Esophagus squamous epithelium (tissue), 5 donors: Measurements from ENCODE around the gene ECHS1. TPM values are rescaled to one million over a fixed set of nuclear protein-coding genes. Genes with fewer than 3 reads are reported as not detected.
A peak's percentile ranks its signal among the peaks of the same experiment; 100 is the strongest.

ENCODE experiments used
- DNase-seq: peaks from one replicate; lab custom pipeline; 2025; lab: John Stamatoyannopoulos, UW
- H3K27ac ChIP-seq, 4 donors: fragments of 200-600 bp; sonication (generic); one replicate each; pipeline ENCODE4 v1.5.1; 2016 to 2019; ENCODE audit warnings: mild to moderate bottlenecking in 1 of 4
- H3K27me3 ChIP-seq, 4 donors: fragments of 200-600 bp; sonication (generic); 1 replicate in 3 of 4; 2 replicates in 1 of 4; pipeline versions ENCODE4 v1.5.1 to v1.6.0; 2017 to 2021; ENCODE audit warnings: antibody characterized with exemption in 1 of 4
- H3K36me3 ChIP-seq, 3 donors: fragments of 200-600 bp; sonication (generic); one replicate each; pipeline ENCODE4 v1.5.1; 2016 to 2019
- H3K4me1 ChIP-seq, 3 donors: fragments of 200-600 bp; sonication (generic); one replicate each; pipeline ENCODE4 v1.5.1; 2017 to 2019
- H3K4me3 ChIP-seq, 4 donors: fragments of 200-600 bp; sonication (generic); 1 replicate in 3 of 4; 2 replicates in 1 of 4; pipeline ENCODE4 v1.5.1; 2016 to 2019; ENCODE audit warnings: mild to moderate bottlenecking in 2 of 4, moderate library complexity in 1 of 4
- H3K9me3 ChIP-seq, 3 donors: fragments of 200-600 bp; sonication (generic); one replicate each; pipeline ENCODE4 v1.5.1; 2016 to 2019
- POLR2A ChIP-seq, 4 donors: fragments of 450-650 bp; IDR thresholded peaks; one replicate each; pipeline ENCODE4 v1.6.1; 2017; ENCODE audit warnings: antibody characterized with exemption in 4 of 4, mild to moderate bottlenecking in 4 of 4, moderate library complexity in 3 of 4
- WGBS, 2 donors: methylation state at CpG; one replicate each; pipeline ENCODE4 v1.1.5; 2018; 5-methylcytosine and 5-hydroxymethylcytosine counted together
- intact Hi-C: fragments of 100-400 bp; cut with DNase I; formaldehyde crosslinking; loops from one replicate; pipeline ENCODE4 v1.15.0; 2022
- total RNA-seq, 4 donors: library from RNA; depleted of rRNA; stranded (reverse); fragments of >200 nt; gene quantifications; one replicate each; pipeline ENCODE4 v1.1.0, GENCODE V29; 2016
- TF ChIP-seq, protein P1 (sequence below), 6 experiments: fragments of 450-650 bp in 4 of 6; fragments of 200-600 bp in 2 of 6; sonication (generic) in 2 of 6; IDR thresholded peaks; one replicate each; pipeline ENCODE4 v1.5.1; 2016 to 2019; ENCODE audit warnings: antibody characterized with exemption in 6 of 6, mild to moderate bottlenecking in 4 of 6, moderate library complexity in 4 of 6
- donor health status: DM: yes; HTN: yes; CAD: no.

Gene ECHS1
- total RNA-seq, 4 donors from 2014 or later, result 75.0 to 115 (median 99.2) TPM

DNA sequence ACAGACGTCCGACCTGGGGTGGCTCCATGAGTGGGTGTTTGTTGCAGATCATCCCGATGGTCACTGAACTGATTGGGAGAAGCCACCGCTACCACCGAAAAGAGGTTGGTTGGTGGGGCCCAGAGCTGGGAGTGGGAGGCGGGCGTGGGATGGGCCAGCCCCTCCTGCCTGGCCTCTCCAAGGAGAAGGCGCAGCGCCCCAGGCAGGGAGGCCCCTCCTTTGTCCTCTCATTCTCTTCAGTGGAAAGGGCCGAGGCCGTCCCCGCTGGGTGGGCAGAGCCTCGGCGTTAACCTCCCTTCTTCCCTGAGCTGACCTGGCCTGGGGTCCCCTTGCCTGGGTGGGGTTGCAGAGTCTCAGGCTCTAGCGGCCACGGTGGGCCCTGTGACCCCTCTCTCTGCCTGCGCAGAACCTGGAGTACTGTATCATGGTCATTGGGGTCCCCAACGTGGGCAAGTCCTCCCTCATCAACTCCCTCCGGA lies 26.0 kb upstream of the ECHS1 start:
- no peak overlapping the region for H3K27ac ChIP-seq
- no peak for DNase-seq
- 91 to 100% methylated on average over 3 to 6 of the region's 19 CpGs for WGBS, 2 donors

DNA sequence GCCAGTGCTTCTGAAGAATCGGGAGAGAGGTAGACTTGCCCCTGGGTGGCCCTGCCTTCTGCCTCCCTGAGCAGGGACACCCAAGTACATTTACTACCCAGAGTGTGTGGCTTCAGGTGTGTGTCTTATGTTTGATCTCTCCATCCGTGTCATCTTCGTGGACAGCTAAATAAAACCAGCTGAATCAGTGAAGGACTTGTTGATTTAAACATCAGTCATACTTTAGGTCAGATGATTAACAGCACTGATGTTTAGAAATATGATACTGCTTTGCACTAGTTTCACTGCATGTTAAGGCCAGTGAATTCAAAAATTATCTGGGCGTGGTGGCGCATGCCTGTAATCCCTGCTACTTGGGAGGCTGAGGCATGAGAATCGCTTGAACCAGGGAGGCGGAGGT lies 24.8 kb upstream of the ECHS1 start:
- TF ChIP-seq, protein P1, sequence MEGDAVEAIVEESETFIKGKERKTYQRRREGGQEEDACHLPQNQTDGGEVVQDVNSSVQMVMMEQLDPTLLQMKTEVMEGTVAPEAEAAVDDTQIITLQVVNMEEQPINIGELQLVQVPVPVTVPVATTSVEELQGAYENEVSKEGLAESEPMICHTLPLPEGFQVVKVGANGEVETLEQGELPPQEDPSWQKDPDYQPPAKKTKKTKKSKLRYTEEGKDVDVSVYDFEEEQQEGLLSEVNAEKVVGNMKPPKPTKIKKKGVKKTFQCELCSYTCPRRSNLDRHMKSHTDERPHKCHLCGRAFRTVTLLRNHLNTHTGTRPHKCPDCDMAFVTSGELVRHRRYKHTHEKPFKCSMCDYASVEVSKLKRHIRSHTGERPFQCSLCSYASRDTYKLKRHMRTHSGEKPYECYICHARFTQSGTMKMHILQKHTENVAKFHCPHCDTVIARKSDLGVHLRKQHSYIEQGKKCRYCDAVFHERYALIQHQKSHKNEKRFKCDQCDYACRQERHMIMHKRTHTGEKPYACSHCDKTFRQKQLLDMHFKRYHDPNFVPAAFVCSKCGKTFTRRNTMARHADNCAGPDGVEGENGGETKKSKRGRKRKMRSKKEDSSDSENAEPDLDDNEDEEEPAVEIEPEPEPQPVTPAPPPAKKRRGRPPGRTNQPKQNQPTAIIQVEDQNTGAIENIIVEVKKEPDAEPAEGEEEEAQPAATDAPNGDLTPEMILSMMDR (IDR thresholded peaks at IDR 0.05), result no peak
- no peak for TF ChIP-seq POLR2A (IDR thresholded peaks at IDR 0.05)
- Histone ChIP-seq H3K27me3 (no peaks in the 10 kb centered on the region), H3K36me3 (peaks cover 11 to 76% (median 18%) of the 10 kb centered on the region in 3 donors), H3K4me3 (no peak overlapping the region), H3K4me1 (peaks cover 4 to 28% (median 12%) of the 10 kb centered on the region in 3 donors), H3K9me3 (no peaks in the 10 kb centered on the region), H3K27ac (no peak overlapping the region)
- DNase-seq, result no peak
- WGBS, 2 donors, result 89 to 96% methylated on average over 5 to 6 of the region's 7 CpGs
- intact Hi-C loops, result no loop called here

More for the DNA sequence above, 26.0 kb upstream of the ECHS1 start:
- Histone ChIP-seq H3K4me1 (peaks cover 4 to 20% (median 8%) of the 10 kb centered on the region in 3 donors), H3K4me3 (no peak overlapping the region), H3K27me3 (no peaks in the 10 kb centered on the region), H3K9me3 (no peaks in the 10 kb centered on the region), H3K36me3 (peaks cover 11 to 87% (median 18%) of the 10 kb centered on the region in 3 donors)
- intact Hi-C loops, result no loop called here
- TF ChIP-seq POLR2A (IDR thresholded peaks at IDR 0.05), result no peak
- TF ChIP-seq, protein P1 (IDR thresholded peaks at IDR 0.05), result no peak

DNA sequence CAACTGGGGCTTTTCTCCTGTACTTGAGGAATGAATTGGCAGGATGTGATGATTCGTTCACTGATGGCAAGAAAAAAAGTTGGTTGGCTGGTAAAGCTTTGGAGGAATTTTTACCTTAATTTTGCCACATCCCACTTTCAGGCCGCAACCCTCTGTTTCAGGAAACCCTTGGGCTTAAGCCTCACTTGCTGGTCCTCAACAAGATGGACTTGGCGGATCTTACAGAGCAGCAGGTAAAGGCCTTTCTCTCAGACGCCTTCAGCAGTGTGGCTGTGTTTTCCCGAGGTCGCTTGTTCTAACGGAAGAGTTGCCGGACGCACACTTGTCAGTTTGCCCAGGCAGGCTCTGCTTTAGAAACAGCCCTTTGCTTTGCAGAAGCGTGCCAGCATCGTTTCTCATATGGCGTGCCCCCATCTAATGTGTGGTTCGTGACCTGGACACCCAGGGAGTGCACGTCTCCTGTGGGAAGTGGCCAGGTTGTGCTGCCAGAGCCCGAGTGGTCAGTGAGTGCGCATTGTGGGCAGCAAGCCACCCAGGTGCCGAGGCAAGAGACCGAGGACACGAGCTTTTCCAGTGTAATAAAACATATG lies 23.0 kb upstream of the ECHS1 start:
- H3K4me1 ChIP-seq, result peaks cover 4 to 29% (median 12%) of the 10 kb centered on the region in 3 donors
- intact Hi-C loops, result no loop called here
- H3K4me3 ChIP-seq, result no peak overlapping the region
- H3K27ac ChIP-seq, result no peak overlapping the region
- H3K9me3 ChIP-seq, result no peaks in the 10 kb centered on the region
- no peak for TF ChIP-seq POLR2A (IDR thresholded peaks at IDR 0.05)
- TF ChIP-seq, protein P1 (IDR thresholded peaks at IDR 0.05), result no peak
- peaks cover 0 to 67% (median 15%) of the 10 kb centered on the region in 3 donors for H3K36me3 ChIP-seq
- 89 to 90% methylated on average over 14 to 19 of the region's 19 CpGs for WGBS, 2 donors
- no peak for DNase-seq
- no peaks in the 10 kb centered on the region for H3K27me3 ChIP-seq

DNA sequence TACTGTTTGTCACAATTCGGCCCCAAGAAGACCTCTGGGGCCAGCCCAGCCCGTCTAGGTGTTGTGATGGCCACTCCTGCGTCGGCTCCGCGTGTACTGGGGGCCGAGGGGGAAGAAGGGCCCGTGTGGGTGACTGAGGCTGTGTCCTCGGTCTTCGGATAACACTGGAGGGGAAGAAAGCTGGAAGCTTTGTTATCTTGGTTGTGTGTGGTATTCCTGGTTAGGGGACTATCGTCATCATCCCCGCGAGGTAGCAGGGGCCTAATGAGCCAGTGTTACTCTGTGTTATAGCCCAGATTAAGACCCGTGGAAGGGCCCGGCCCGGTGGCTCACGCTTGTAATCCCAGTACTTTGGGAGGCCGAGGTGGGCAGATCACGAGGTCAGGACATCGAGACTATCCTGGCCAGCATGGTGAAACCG lies 21.7 kb upstream of the ECHS1 start:
- Histone ChIP-seq H3K4me1 (peaks cover 4 to 34% (median 12%) of the 10 kb centered on the region in 3 donors), H3K36me3 (peaks cover 0 to 60% (median 15%) of the 10 kb centered on the region in 3 donors), H3K27ac (peak overlapping the region; percentile 88 to 92 (median 89)), H3K27me3 (no peaks in the 10 kb centered on the region), H3K9me3 (no peaks in the 10 kb centered on the region), H3K4me3 (peak overlapping the region; percentile 62 to 84 (median 82))
- DNase-seq, result no peak
- TF ChIP-seq POLR2A (IDR thresholded peaks at IDR 0.05), result no peak
- TF ChIP-seq, protein P1 (IDR thresholded peaks at IDR 0.05), result no peak
- intact Hi-C loops, result no loop called here
- 37 to 53% methylated on average over 7 to 20 of the region's 21 CpGs for WGBS, 2 donors

DNA sequence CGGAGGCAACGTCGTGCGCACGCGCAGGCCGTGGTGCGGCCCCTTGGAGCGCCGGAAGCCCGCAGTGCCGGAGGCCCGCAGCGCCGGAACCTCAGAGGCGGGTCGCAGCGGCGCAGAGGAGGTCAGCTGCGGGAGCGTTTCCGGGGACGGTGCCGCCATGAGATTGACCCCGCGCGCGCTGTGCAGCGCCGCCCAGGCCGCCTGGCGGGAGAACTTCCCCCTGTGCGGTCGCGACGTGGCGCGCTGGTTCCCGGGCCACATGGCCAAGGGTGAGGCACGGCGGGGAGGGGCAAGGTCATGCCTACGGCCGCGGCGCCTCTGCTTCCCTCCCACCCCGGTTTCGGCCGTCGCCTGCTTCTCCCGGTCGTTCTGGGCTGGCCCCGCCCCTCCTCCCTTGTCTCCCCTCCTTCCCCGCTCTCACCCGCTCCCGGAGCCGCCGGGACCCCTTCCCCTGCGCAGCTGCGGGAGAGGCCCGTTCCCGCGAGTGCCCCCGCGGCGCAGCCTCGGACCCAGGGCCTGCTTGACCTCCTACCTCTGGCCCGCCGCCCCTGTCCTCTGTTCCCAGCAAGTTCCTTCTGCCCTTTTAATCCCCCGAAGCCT lies 21.0 kb upstream of the ECHS1 start, which contains the start of gene MTG1:
TSS of gene MTG1 (plus strand) at position 94 of the 600 bp plus-strand sequence. CDS start at position 158, 64 bp downstream.
- DNase-seq, result no peak
- intact Hi-C loops, result no loop called here
- 0 to 2% methylated on average over 3 to 12 of the region's 69 CpGs for WGBS, 2 donors
- peak within 1 kb of the TSS; percentile 62 to 84 (median 82) for H3K4me3 ChIP-seq
- H3K4me1 ChIP-seq, result peaks cover 4 to 34% (median 12%) of the 10 kb centered on the region in 3 donors
- no peaks in the 10 kb centered on the region for H3K9me3 ChIP-seq
- peak in 3 of 4 donors; percentile 44 to 76 (median 67) for TF ChIP-seq POLR2A (IDR thresholded peaks at IDR 0.05)
- TF ChIP-seq, protein P1 (IDR thresholded peaks at IDR 0.05), result peak in 4 of 6 experiments; percentile 20 to 59 (median 36)
- H3K27me3 ChIP-seq, result no peaks in the 10 kb centered on the region
- peak within 1 kb of the TSS; percentile 88 to 92 (median 89) for H3K27ac ChIP-seq
- peaks cover 0 to 59% (median 10%) of the 10 kb centered on the region in 3 donors for H3K36me3 ChIP-seq
